Measurements from ENCODE around the gene NUDT7.

The NUDT7 gene

GRCh38 chr16:77729951-77730350 lies 7.6 kb downstream of the NUDT7 start:
- no peak for DNase-seq

- DNase-seq: no peak
These were observed 10.1 kb downstream of the NUDT7 start for GRCh38 chr16:77732241-77732946.

- DNase-seq: no peak
These were observed 14.6 kb downstream of the NUDT7 start for GRCh38 chr16:77736879-77737278.

- DNase-seq: no peak
These were observed 16.6 kb downstream of the NUDT7 start for GRCh38 chr16:77738706-77739558.

GRCh38 chr16:77739559-77739892 lies 17.2 kb downstream of the NUDT7 start:
- DNase-seq: no peak

- DNase-seq: no peak
These were observed 21.8 kb downstream of the NUDT7 start for GRCh38 chr16:77744141-77744540.

- no peak for DNase-seq
These were observed 23.7 kb downstream of the NUDT7 start for GRCh38 chr16:77745972-77746371.

GRCh38 chr16:77748421-77749005 lies 26.2 kb downstream of the NUDT7 start:
- DNase-seq: no peak

- DNase-seq: no peak
These were observed 27.1 kb downstream of the NUDT7 start for GRCh38 chr16:77749415-77749814.

GRCh38 chr16:77758046-77758445 lies 35.7 kb downstream of the NUDT7 start:
- no peak for DNase-seq

- no peak for DNase-seq
These were observed 36.2 kb downstream of the NUDT7 start for GRCh38 chr16:77758508-77758907.

- DNase-seq: no peak
These were observed 36.9 kb downstream of the NUDT7 start for GRCh38 chr16:77759201-77759600.

GRCh38 chr16:77759821-77760220 lies 37.5 kb downstream of the NUDT7 start:
- DNase-seq: no peak

GRCh38 chr16:77760800-77761199 lies 38.5 kb downstream of the NUDT7 start:
- no peak for DNase-seq

GRCh38 chr16:77761204-77761603 lies 38.9 kb downstream of the NUDT7 start:
- DNase-seq: no peak

- DNase-seq: no peak
These were observed 39.9 kb downstream of the NUDT7 start for GRCh38 chr16:77762262-77762661.

GRCh38 chr16:77763994-77764393 lies 41.7 kb downstream of the NUDT7 start:
- DNase-seq: no peak

GRCh38 chr16:77767211-77767610 lies 44.9 kb downstream of the NUDT7 start:
- no peak for DNase-seq

- no peak for DNase-seq
These were observed 45.5 kb downstream of the NUDT7 start for GRCh38 chr16:77767826-77768225.

- DNase-seq: no peak
These were observed 53.9 kb downstream of the NUDT7 start for GRCh38 chr16:77775911-77776909.

GRCh38 chr16:77777745-77778144 lies 55.4 kb downstream of the NUDT7 start:
- DNase-seq: no peak

- DNase-seq: no peak
These were observed 58.1 kb downstream of the NUDT7 start for GRCh38 chr16:77780378-77780837.

GRCh38 chr16:77781091-77781490 lies 58.8 kb downstream of the NUDT7 start:
- no peak for DNase-seq

All from activated naive CD4-positive, alpha-beta T cell treated with anti-CD3 and anti-CD28 coated beads, Interleukin-2, amount 50 U/mL, for 16 hours (primary cell).